Naive B cell (primary cell): ENCODE data around the gene MSLN. TPM values are rescaled to one million over a fixed set of nuclear protein-coding genes. Genes with fewer than 3 reads are reported as not detected.

Experiments used
- ATAC-seq, 2 donors: fragments of 150-1000 bp; cut with Tn5 transposase; 2 replicates each; pipeline ENCODE4 v1.10.0; 2021; ENCODE audit warnings: low read depth in 2 of 2, mild to moderate bottlenecking in 2 of 2, moderate library complexity in 2 of 2
- DNase-seq: peaks from one replicate; pipeline ENCODE4 v3.0.0; 2022
- H3K27ac Mint-ChIP-seq, 6 donors: one replicate each; pipeline ENCODE4 v1.8.0; 2020 to 2022; ENCODE audit warnings: mild to moderate bottlenecking in 6 of 6, mixed read lengths in 6 of 6, moderate library complexity in 5 of 6, inconsistent platforms in 2 of 6
- H3K27me3 Mint-ChIP-seq, 3 donors: one replicate each; pipeline ENCODE4 v1.8.0; 2021 to 2022; ENCODE audit warnings: mixed read lengths in 3 of 3, mild to moderate bottlenecking in 1 of 3
- H3K36me3 Mint-ChIP-seq, 2 donors: one replicate each; pipeline ENCODE4 v1.8.0; 2020 to 2022; ENCODE audit warnings: mixed read lengths in 2 of 2, inconsistent platforms in 1 of 2, mild to moderate bottlenecking in 1 of 2
- H3K4me1 Mint-ChIP-seq, 3 donors: one replicate each; pipeline ENCODE4 v1.8.0; 2020 to 2022; ENCODE audit warnings: mixed read lengths in 3 of 3, inconsistent platforms in 1 of 3, mild to moderate bottlenecking in 1 of 3, moderate library complexity in 1 of 3
- H3K4me3 Mint-ChIP-seq, 8 donors: one replicate each; pipeline ENCODE4 v1.8.0; 2020 to 2022; ENCODE audit warnings: mild to moderate bottlenecking in 8 of 8, mixed read lengths in 8 of 8, moderate library complexity in 8 of 8, inconsistent platforms in 2 of 8
- H3K9me3 Mint-ChIP-seq, 7 donors: one replicate each; pipeline ENCODE4 v1.8.0; 2020 to 2022; ENCODE audit warnings: mixed read lengths in 7 of 7, mild to moderate bottlenecking in 5 of 7, inconsistent platforms in 2 of 7, moderate library complexity in 1 of 7
- polyA plus RNA-seq, 6 donors: library from polyadenylated mRNA; unstranded; fragments of 300-500 nt; fragmentation: Illumina TruSeq; gene quantifications; one replicate each; pipeline ENCODE4 v1.2.3, GENCODE V29; 2021; ENCODE audit warnings: low read depth in 6 of 6

Gene MSLN
- polyA plus RNA-seq, 6 donors from 2014 or later: not detected

DNA sequence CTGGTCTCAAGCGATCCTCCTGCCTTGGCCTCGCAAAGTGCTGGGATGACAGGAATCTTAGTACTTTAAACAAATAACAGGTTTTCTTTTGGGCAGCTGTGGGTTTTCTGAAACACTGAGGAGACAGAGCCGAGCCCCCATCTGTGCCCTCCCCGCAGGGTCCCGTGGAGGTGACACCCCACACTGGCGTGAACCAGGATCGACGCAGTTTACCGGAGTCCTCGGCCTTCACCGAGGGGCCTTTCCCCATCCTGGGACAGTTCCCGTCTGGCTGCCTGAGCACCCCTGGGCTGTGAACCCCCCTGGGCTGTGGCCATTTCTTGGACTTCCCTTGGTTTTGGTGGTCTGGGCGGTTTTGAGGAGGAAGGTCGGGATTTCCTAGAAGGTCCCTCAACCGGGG, 55.3 kb downstream of the MSLN start:
- peaks cover 14 to 25% (median 16%) of the 10 kb centered on the region in 3 donors for H3K27me3 Mint-ChIP-seq
- H3K9me3 Mint-ChIP-seq: peaks cover 0 to 8% (median 4%) of the 10 kb centered on the region in 7 donors
- no peak for DNase-seq
- no peak for ATAC-seq
- peaks cover 16 to 27% (median 16%) of the 10 kb centered on the region in 3 donors for H3K4me1 Mint-ChIP-seq
- H3K36me3 Mint-ChIP-seq: peaks cover 0 to 7% of the 10 kb centered on the region in 2 donors
- H3K27ac Mint-ChIP-seq: no peak overlapping the region
- H3K4me3 Mint-ChIP-seq: no peak overlapping the region

DNA sequence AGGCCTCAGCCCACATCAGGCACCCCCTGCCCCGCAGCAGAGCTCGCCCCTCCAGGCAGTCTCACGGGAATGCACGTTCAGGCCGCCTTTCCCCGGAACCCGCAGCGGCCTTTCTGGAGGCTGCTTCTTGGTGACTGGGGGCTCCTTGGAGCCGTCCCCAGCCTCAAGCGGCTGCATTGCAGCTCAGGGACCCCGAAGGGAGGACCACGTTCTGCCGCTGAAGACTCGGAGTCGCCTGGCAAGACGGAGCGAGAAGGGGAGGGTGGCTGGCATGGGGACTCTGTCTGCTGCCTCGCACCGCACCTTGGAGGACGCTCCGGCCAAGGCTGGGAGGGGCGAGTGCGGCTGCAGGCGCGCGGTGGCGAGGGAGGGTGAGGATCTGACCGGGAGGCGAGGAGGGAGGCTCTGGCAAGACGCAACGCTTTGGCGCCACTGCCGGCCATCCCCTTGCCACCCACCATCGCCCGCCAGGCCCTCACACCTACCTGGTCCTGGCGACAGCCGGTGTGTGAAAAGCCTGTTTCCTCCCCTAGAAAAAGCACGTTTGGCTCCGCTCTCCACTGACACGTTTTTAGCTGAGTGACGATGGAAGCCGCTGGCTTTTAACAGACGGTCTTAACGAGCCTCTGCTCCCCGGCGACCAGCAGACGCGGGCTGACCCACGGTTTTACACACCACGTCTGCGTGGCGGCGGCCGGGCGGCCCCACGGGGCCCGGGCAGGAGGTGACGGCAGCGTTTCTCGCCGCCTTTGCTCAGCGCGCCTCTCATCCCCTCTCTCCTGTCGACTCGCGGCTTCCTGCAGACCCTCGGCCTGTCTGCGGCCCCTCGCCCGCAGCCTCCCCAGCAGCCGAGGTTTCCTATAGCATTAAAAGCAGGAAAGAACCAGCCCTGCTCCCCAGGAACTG, 56.7 kb downstream of the MSLN start:
- H3K9me3 Mint-ChIP-seq: peaks cover 0 to 6% (median 4%) of the 10 kb centered on the region in 7 donors
- no peak for DNase-seq
- no peak for ATAC-seq
- H3K4me1 Mint-ChIP-seq: peaks cover 13 to 31% (median 16%) of the 10 kb centered on the region in 3 donors
- H3K36me3 Mint-ChIP-seq: peaks cover 0 to 2% of the 10 kb centered on the region in 2 donors
- no peak overlapping the region for H3K27ac Mint-ChIP-seq
- peaks cover 10 to 20% (median 12%) of the 10 kb centered on the region in 3 donors for H3K27me3 Mint-ChIP-seq
- peak overlapping the region in 1 of 8 donors; percentile 32 for H3K4me3 Mint-ChIP-seq

DNA sequence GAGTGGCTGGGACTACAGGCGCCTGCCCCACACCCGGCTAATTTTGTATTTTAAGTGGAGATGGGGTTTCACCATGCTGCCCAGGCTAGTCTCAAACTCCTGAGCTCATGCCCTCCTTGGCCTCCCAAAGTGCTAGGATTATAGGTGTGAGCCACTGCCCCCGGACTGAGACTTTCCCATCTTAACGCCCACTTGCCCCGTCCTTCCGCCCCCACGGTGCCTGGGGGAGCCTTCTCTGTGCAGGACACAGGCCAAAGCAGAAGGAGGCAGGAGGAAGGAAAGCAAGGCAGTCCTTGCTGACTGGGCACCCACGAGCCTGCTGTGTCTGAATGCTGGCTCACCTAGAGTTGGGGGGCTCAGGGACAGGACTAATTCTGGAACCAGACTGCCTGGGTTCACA, 57.6 kb downstream of the MSLN start:
- Mint-ChIP-seq H3K27me3 (peaks cover 2 to 12% (median 6%) of the 10 kb centered on the region in 3 donors), H3K9me3 (peaks cover 0 to 6% (median 4%) of the 10 kb centered on the region in 7 donors), H3K4me3 (peak overlapping the region in 3 of 8 donors; percentile 28 to 59 (median 42)), H3K4me1 (peaks cover 8 to 29% (median 12%) of the 10 kb centered on the region in 3 donors), H3K27ac (no peak overlapping the region), H3K36me3 (no peaks in the 10 kb centered on the region)
- ATAC-seq (no peak), DNase-seq (no peak)

Other genes with a start within 250 kb of the MSLN start
- gene CAPN15, start 233.0 kb upstream of the MSLN start, polyA plus RNA-seq: 10 to 100 TPM in 1 of 6 donors, 1 to 10 TPM in 5; 4.3 to 11.0 (median 5.0) TPM
- not detected for gene PRR35, start 200.3 kb upstream of the MSLN start, polyA plus RNA-seq
- 1 to 10 TPM in 4 of 6 donors, under 1 TPM in 2; 0.90 to 3.4 (median 1.9) TPM for gene NHLRC4, start 193.7 kb upstream of the MSLN start, polyA plus RNA-seq
- gene PIGQ, start 190.8 kb upstream of the MSLN start, polyA plus RNA-seq: 10 to 100 TPM in 5 of 6 donors, 1 to 10 TPM in 1; 4.5 to 22.2 (median 12.7) TPM
- 10 to 100 TPM in 2 of 6 donors, 1 to 10 TPM in 4; 6.8 to 14.5 (median 9.4) TPM for gene RAB40C, start 170.7 kb upstream of the MSLN start, polyA plus RNA-seq
- not detected for gene WFIKKN1, start 129.7 kb upstream of the MSLN start, polyA plus RNA-seq
- 10 to 100 TPM; 66.3 to 87.6 (median 84.9) TPM for gene METTL26, start 124.4 kb upstream of the MSLN start, polyA plus RNA-seq
- 10 to 100 TPM; 20.8 to 46.6 (median 22.7) TPM for gene MCRIP2, start 118.9 kb upstream of the MSLN start, polyA plus RNA-seq
- 1 to 10 TPM in 2 of 6 donors, under 1 TPM in 3, not detected in 1; 0.75 to 2.3 (median 0.90) TPM for gene WDR90, start 111.4 kb upstream of the MSLN start, polyA plus RNA-seq
- gene RHOT2, start 92.6 kb upstream of the MSLN start, polyA plus RNA-seq: 10 to 100 TPM; 22.1 to 49.1 (median 35.0) TPM
- gene RHBDL1, start 85.1 kb upstream of the MSLN start, polyA plus RNA-seq: not detected
- 100 to 1,000 TPM; 121 to 180 (median 128) TPM for gene STUB1, start 80.3 kb upstream of the MSLN start, polyA plus RNA-seq
- 10 to 100 TPM; 38.1 to 62.6 (median 40.0) TPM for gene JMJD8, start 76.4 kb upstream of the MSLN start, polyA plus RNA-seq
- 10 to 100 TPM in 4 of 6 donors, 1 to 10 TPM in 2; 4.6 to 16.2 (median 11.4) TPM for gene WDR24, start 70.3 kb upstream of the MSLN start, polyA plus RNA-seq
- 1 to 10 TPM in 1 of 6 donors, under 1 TPM in 4, not detected in 1; 0.23 to 7.9 (median 0.56) TPM for gene FBXL16, start 54.9 kb upstream of the MSLN start, polyA plus RNA-seq
- gene METRN, start 45.6 kb upstream of the MSLN start, polyA plus RNA-seq: 10 to 100 TPM in 1 of 6 donors, 1 to 10 TPM in 4, not detected in 1; 4.0 to 10.2 (median 6.2) TPM
- gene ANTKMT, start 39.6 kb upstream of the MSLN start, polyA plus RNA-seq: 10 to 100 TPM; 21.5 to 62.0 (median 38.0) TPM
- under 1 TPM in 2 of 6 donors, not detected in 4; 0.41 to 0.95 TPM for gene CCDC78, start 34.3 kb upstream of the MSLN start, polyA plus RNA-seq
- 1 to 10 TPM; 1.5 to 8.5 (median 2.9) TPM for gene HAGHL, start 33.6 kb upstream of the MSLN start, polyA plus RNA-seq
- 10 to 100 TPM; 14.1 to 29.6 (median 20.5) TPM for gene CIAO3, start 19.7 kb upstream of the MSLN start, polyA plus RNA-seq
- 10 to 100 TPM; 24.5 to 43.9 (median 33.7) TPM for gene RPUSD1, start 27.6 kb downstream of the MSLN start, polyA plus RNA-seq
- 1 to 10 TPM; 3.4 to 8.4 (median 4.6) TPM for gene CHTF18, start 27.9 kb downstream of the MSLN start, polyA plus RNA-seq
- gene GNG13, start 40.0 kb downstream of the MSLN start, polyA plus RNA-seq: not detected
- 10 to 100 TPM in 5 of 6 donors, 1 to 10 TPM in 1; 8.2 to 19.6 (median 13.2) TPM for gene LMF1, start 210.2 kb downstream of the MSLN start, polyA plus RNA-seq
- gene SOX8, start 221.0 kb downstream of the MSLN start, polyA plus RNA-seq: not detected